Measurements from ENCODE around the gene CHD2. TPM values are rescaled to one million over a fixed set of nuclear protein-coding genes. Genes with fewer than 3 reads are reported as not detected.

CHD2 gene
- total RNA-seq, 4 donors from 2014 or later: 26.9 to 55.5 (median 33.7) TPM

GRCh38 chr15:93041159-93041547, 141.0 kb downstream of the CHD2 start:
- Histone ChIP-seq H3K9me3 (no peaks in the 10 kb centered on the region), H3K27me3 (no peaks in the 10 kb centered on the region), H3K4me1 (peaks cover 9 to 15% of the 10 kb centered on the region in 2 donors), H3K4me3 (no peak overlapping the region), H3K36me3 (peaks cover 3 to 21% of the 10 kb centered on the region in 2 donors), H3K27ac (no peak overlapping the region)
- intact Hi-C loops (cut with DNase I; ENCODE audit: low total_unique reads): no loop called here
- DNase-seq: no peak
- TF ChIP-seq CTCF (IDR thresholded peaks at IDR 0.05 in 4 of 5, conservative IDR thresholded peaks at IDR 0.05 in 1 of 5) (no peak), POLR2A (IDR thresholded peaks at IDR 0.05) (no peak)
- ATAC-seq: no peak
- in situ Hi-C loops (cut with MboI; ENCODE audit: low sequenced_read_pairs in 4 of 4): loop anchor here in 2 of 4 donors (25.0 kb wide), 2 partner anchors 946 to 1271 kb away; no protein-coding TSS in a partner anchor

GRCh38 chr15:93042211-93042610, 142.1 kb downstream of the CHD2 start:
- Histone ChIP-seq H3K27me3 (no peaks in the 10 kb centered on the region), H3K27ac (no peak overlapping the region), H3K4me1 (peaks cover 8 to 12% of the 10 kb centered on the region in 2 donors), H3K4me3 (no peak overlapping the region), H3K9me3 (no peaks in the 10 kb centered on the region), H3K36me3 (peaks cover 4 to 31% of the 10 kb centered on the region in 2 donors)
- ATAC-seq: no peak
- in situ Hi-C loops (cut with MboI; ENCODE audit: low sequenced_read_pairs in 4 of 4): loop anchor here in 2 of 4 donors (25.0 kb wide), 2 partner anchors 945 to 1270 kb away; no protein-coding TSS in a partner anchor
- DNase-seq: no peak
- TF ChIP-seq CTCF (IDR thresholded peaks at IDR 0.05 in 4 of 5, conservative IDR thresholded peaks at IDR 0.05 in 1 of 5) (no peak), POLR2A (IDR thresholded peaks at IDR 0.05) (no peak)
- intact Hi-C loops (cut with DNase I; ENCODE audit: low total_unique reads): no loop called here

- no peak overlapping the region for H3K27ac ChIP-seq
- DNase-seq (no peak), ATAC-seq (no peak)
- intact Hi-C loops (cut with DNase I; ENCODE audit: low total_unique reads) (no loop called here), in situ Hi-C loops (cut with MboI; ENCODE audit: low sequenced_read_pairs in 4 of 4) (loop anchor here in 2 of 4 donors (25.0 kb wide), 2 partner anchors 944 to 1269 kb away; no protein-coding TSS in a partner anchor)
- TF ChIP-seq POLR2A (IDR thresholded peaks at IDR 0.05) (no peak), CTCF (IDR thresholded peaks at IDR 0.05 in 4 of 5, conservative IDR thresholded peaks at IDR 0.05 in 1 of 5) (no peak)
- no peak overlapping the region for H3K4me3 ChIP-seq
- H3K27me3 ChIP-seq: no peaks in the 10 kb centered on the region
- H3K4me1 ChIP-seq: peaks cover 2 to 8% of the 10 kb centered on the region in 2 donors
- H3K36me3 ChIP-seq: peaks cover 4 to 38% of the 10 kb centered on the region in 2 donors
- H3K9me3 ChIP-seq: no peaks in the 10 kb centered on the region
Measured at GRCh38 chr15:93042691-93043378, 142.7 kb downstream of the CHD2 start.

GRCh38 chr15:93043621-93044300, 143.6 kb downstream of the CHD2 start:
- Histone ChIP-seq H3K36me3 (peaks cover 4 to 47% of the 10 kb centered on the region in 2 donors), H3K4me3 (no peak overlapping the region), H3K27me3 (no peaks in the 10 kb centered on the region), H3K9me3 (no peaks in the 10 kb centered on the region), H3K27ac (no peak overlapping the region), H3K4me1 (peaks cover 0 to 3% of the 10 kb centered on the region in 2 donors)
- intact Hi-C loops (cut with DNase I; ENCODE audit: low total_unique reads) (no loop called here), in situ Hi-C loops (cut with MboI; ENCODE audit: low sequenced_read_pairs in 4 of 4) (loop anchor here in 2 of 4 donors (25.0 kb wide), 2 partner anchors 944 to 1269 kb away; no protein-coding TSS in a partner anchor)
- ATAC-seq: no peak
- DNase-seq: no peak
- TF ChIP-seq POLR2A (IDR thresholded peaks at IDR 0.05) (no peak), CTCF (IDR thresholded peaks at IDR 0.05 in 4 of 5, conservative IDR thresholded peaks at IDR 0.05 in 1 of 5) (no peak)
